Heart left ventricle (tissue), 16 donors: Measurements from ENCODE around the gene LYPLA2. TPM values are rescaled to one million over a fixed set of nuclear protein-coding genes. Genes with fewer than 3 reads are reported as not detected.

Experiments used
- ATAC-seq, 4 donors: fragments of 200-7000 bp; cut with Tn5 transposase; one replicate each; pipeline ENCODE4 v1.9.1; 2020 to 2022; ENCODE audit warnings: moderate library complexity in 4 of 4, mild to moderate bottlenecking in 3 of 4, moderate number of reproducible peaks in 1 of 4
- DNase-seq, 5 donors: peaks; one replicate each; pipeline ENCODE4 v3.0.0-alpha.2; 2020
- H3K27ac ChIP-seq, 12 donors: fragments of 200-600 bp; sonication (generic) in 4 of 12; one replicate each; pipeline versions ENCODE4 v1.5.0 to v1.8.0; 2016 to 2022; ENCODE audit warnings: mild to moderate bottlenecking in 2 of 12
- H3K27me3 ChIP-seq, 9 donors: fragments of 200-600 bp; sonication (generic) in 2 of 9; one replicate each; pipeline versions ENCODE4 v1.5.1 to v1.8.0; 2016 to 2022; ENCODE audit warnings: mild to moderate bottlenecking in 3 of 9
- H3K36me3 ChIP-seq, 9 donors: fragments of 200-600 bp; sonication (generic) in 2 of 9; one replicate each; pipeline versions ENCODE4 v1.5.0 to v1.8.0; 2018 to 2022; ENCODE audit warnings: mild to moderate bottlenecking in 2 of 9
- H3K4me1 ChIP-seq, 12 donors: fragments of 200-600 bp; sonication (generic) in 4 of 12; one replicate each; pipeline versions ENCODE4 v1.5.0 to v1.8.0; 2016 to 2022; ENCODE audit warnings: mild to moderate bottlenecking in 3 of 12
- H3K4me3 ChIP-seq, 12 donors: fragments of 200-600 bp; sonication (generic) in 4 of 12; one replicate each; pipeline versions ENCODE4 v1.5.0 to v1.8.0; 2017 to 2022; ENCODE audit warnings: mild to moderate bottlenecking in 9 of 12, moderate library complexity in 4 of 12
- H3K9me3 ChIP-seq, 12 donors: fragments of 200-600 bp; sonication (generic) in 4 of 12; one replicate each; pipeline versions ENCODE4 v1.5.0 to v1.8.0; 2016 to 2022; ENCODE audit warnings: mild to moderate bottlenecking in 1 of 12
- POLR2A ChIP-seq, 2 donors: fragments of 450-650 bp; IDR thresholded peaks; one replicate each; pipeline ENCODE4 v1.6.1; 2017; ENCODE audit warnings: antibody characterized with exemption in 2 of 2, mild to moderate bottlenecking in 2 of 2, moderate library complexity in 2 of 2
- WGBS, 4 donors: extraction: QIAGEN DNeasy Blood & Tissue Kit in 2 of 4; methylation state at CpG; one replicate each; pipeline versions ENCODE4 v1.1.5 to v1.1.7; 2013 to 2018; 5-methylcytosine and 5-hydroxymethylcytosine counted together
- intact Hi-C, 10 donors: fragments of 100-400 bp; cut with DNase I; formaldehyde crosslinking; loops; one replicate each; pipeline versions ENCODE4 v1.11.1 to v1.14.2; 2022
- polyA plus RNA-seq, 2 donors: library from polyadenylated mRNA; stranded (reverse); fragments of 200-250 nt; gene quantifications; one replicate each; pipeline ENCODE4 v1.2.3, GENCODE V29; 2013
- total RNA-seq, 9 donors: library from RNA; depleted of rRNA in 2 of 9; stranded (reverse); fragments of >200 nt in 2 of 9; fragmentation: NEBNext Ultra II Directional in 3 of 9; extraction: Animal tissue kit (Norgen Biotek cat#: 25700) in 3 of 9; gene quantifications; one replicate each; pipeline versions ENCODE4 v1.1.0 to v1.2.4, GENCODE V29; 2016 to 2023
- TF ChIP-seq, protein P1 (sequence below), 12 donors: fragments of 200-600 bp; sonication (generic) in 4 of 12; IDR thresholded peaks; one replicate each; pipeline versions ENCODE4 v1.5.0 to v1.8.0; 2018 to 2022; ENCODE audit warnings: antibody characterized with exemption in 12 of 12, mild to moderate bottlenecking in 5 of 12
- donor health status: ischemic (EF 13 %, LVEDD 7.1; RV severe dilation, severe dysfunction).
- donor health status: healthy with polysubstance abuse.
- donor health status: DM: no; HTN: yes; CAD: no.
- donor health status: DM: no; HTN: no; CAD: no.
- donor health status: ischemic (EF 25% LVEDD 6.9; RV normal size, moderate dysfunction).
- donor health status: ischemic (EF 25% LVEDD 5.7; RV mildly dilated, moderate dysfunction).
- donor health status: healthy.
- donor health status: DM: yes; HTN: yes; CAD: no.
- donor health status: ischemic (EF 35%, LVEDD 5.7; RV mildly dilated, moderate dysfunction).
- donor health status: nonischemic (EF 11% LVEDD 7.7; RV severe dilation, severe dysfunction).
- donor health status: DM: yes; HTN: yes; CAD: no.
- donor health status: PGD.
- donor health status: ischemic (EF 29% LVEDD 5.4; RV normal size, mild dysfunction).
- donor health status: nonischemic (EF 23%, LVEDD 6.1; RV moderate dilation, normal function).

The LYPLA2 gene
- total and polyA plus RNA-seq, 11 donors, result 22.2 to 63.3 (median 29.5) TPM

GRCh38 chr1:23795676-23796465 is 4.9 kb downstream of the LYPLA2 start:
- intact Hi-C loops, result no loop called here
- Histone ChIP-seq H3K36me3 (peaks cover 0 to 51% (median 13%) of the 10 kb centered on the region in 9 donors), H3K9me3 (no peaks in the 10 kb centered on the region), H3K27me3 (no peaks in the 10 kb centered on the region), H3K4me3 (no peak overlapping the region), H3K27ac (no peak overlapping the region), H3K4me1 (peaks cover 7 to 45% (median 30%) of the 10 kb centered on the region in 12 donors)
- WGBS, 4 donors, result 50 to 89% (median 87%) methylated on average over 2 to 16 of the region's 16 CpGs
- TF ChIP-seq POLR2A (IDR thresholded peaks at IDR 0.05), result no peak
- TF ChIP-seq, protein P1, sequence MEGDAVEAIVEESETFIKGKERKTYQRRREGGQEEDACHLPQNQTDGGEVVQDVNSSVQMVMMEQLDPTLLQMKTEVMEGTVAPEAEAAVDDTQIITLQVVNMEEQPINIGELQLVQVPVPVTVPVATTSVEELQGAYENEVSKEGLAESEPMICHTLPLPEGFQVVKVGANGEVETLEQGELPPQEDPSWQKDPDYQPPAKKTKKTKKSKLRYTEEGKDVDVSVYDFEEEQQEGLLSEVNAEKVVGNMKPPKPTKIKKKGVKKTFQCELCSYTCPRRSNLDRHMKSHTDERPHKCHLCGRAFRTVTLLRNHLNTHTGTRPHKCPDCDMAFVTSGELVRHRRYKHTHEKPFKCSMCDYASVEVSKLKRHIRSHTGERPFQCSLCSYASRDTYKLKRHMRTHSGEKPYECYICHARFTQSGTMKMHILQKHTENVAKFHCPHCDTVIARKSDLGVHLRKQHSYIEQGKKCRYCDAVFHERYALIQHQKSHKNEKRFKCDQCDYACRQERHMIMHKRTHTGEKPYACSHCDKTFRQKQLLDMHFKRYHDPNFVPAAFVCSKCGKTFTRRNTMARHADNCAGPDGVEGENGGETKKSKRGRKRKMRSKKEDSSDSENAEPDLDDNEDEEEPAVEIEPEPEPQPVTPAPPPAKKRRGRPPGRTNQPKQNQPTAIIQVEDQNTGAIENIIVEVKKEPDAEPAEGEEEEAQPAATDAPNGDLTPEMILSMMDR (IDR thresholded peaks at IDR 0.05), result no peak
- no peak for DNase-seq
- no peak for ATAC-seq

- Histone ChIP-seq H3K36me3 (peaks cover 0 to 51% (median 13%) of the 10 kb centered on the region in 9 donors), H3K27ac (no peak overlapping the region), H3K4me3 (no peak overlapping the region), H3K4me1 (peaks cover 7 to 47% (median 34%) of the 10 kb centered on the region in 12 donors), H3K9me3 (no peaks in the 10 kb centered on the region), H3K27me3 (no peaks in the 10 kb centered on the region)
- TF ChIP-seq, protein P1 (IDR thresholded peaks at IDR 0.05), result no peak
- TF ChIP-seq POLR2A (IDR thresholded peaks at IDR 0.05), result no peak
- ATAC-seq (no peak), DNase-seq (no peak)
- intact Hi-C loops, result no loop called here
- WGBS, 4 donors, result 73 to 77% (median 75%) methylated on average over 14 to 17 of the region's 17 CpGs
Measured at GRCh38 chr1:23796466-23797271, 5.7 kb downstream of the LYPLA2 start.

DNA sequence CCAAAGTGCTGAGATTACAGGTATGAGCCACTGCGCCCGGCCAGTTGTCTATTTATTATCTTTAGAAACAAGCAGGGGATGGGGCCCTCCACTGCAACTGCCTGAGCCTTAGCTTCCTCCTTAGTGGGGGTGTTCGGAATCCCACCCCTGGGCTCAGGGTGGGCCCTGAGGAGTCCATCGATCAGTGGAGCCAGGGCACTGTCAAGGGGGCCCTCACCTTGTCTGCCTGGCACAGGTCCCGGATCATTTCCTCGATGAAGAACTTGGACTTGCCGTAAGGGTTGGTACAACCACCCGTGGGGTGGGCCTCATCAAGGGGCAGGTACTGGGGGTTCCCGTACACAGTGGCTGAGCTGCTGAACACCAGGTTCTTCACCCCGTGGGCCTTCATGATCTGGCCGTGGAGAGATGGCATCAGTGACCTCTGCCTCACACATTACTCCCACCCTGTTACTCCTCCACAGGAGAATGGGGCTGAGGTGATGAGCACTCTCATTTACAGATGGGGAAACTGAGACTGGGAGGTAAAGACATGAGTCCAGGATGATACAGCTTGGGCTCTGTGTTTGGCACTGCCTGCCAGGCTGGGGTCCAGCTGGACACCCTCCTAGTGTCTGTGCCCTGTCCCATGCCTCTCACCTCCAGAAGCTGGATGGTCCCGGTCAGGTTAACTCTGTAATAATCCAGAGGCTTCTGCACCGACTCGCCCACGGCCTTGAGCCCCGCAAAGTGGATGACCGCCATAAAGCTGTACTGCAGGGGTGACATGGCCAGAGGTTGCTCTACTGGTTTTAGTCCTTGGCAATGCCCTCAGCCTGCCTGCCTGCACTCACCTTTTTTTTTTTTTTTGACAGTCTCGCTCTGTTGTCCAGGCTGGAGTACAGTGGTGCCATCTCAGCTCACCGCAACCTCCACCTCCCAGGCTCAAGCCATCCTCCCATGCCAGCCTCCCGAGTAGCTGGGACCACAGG is 6.8 kb downstream of the LYPLA2 start:
- 78 to 85% (median 83%) methylated on average over 19 to 20 of the region's 20 CpGs for WGBS, 4 donors
- Histone ChIP-seq H3K4me3 (no peak overlapping the region), H3K9me3 (no peaks in the 10 kb centered on the region), H3K27me3 (no peaks in the 10 kb centered on the region), H3K36me3 (peaks cover 0 to 51% (median 13%) of the 10 kb centered on the region in 9 donors), H3K4me1 (peaks cover 3 to 38% (median 26%) of the 10 kb centered on the region in 12 donors), H3K27ac (no peak overlapping the region)
- DNase-seq, result no peak
- intact Hi-C loops, result no loop called here
- no peak for ATAC-seq
- TF ChIP-seq, protein P1 (IDR thresholded peaks at IDR 0.05), result no peak
- no peak for TF ChIP-seq POLR2A (IDR thresholded peaks at IDR 0.05)
